Left hindlimb (tissue), 1 donor: ENCODE data around the gene SLC39A1.
"Not testable (repeated sequence)": the region's sequence is repeated elsewhere in the genome, so short reads cannot be mapped to it uniquely, and the experiment has no call there.

ENCODE experiments used
- DNase-seq: peaks from one replicate; pipeline ENCODE4 v3.0.0-alpha.2; 2018

The SLC39A1 gene

DNA sequence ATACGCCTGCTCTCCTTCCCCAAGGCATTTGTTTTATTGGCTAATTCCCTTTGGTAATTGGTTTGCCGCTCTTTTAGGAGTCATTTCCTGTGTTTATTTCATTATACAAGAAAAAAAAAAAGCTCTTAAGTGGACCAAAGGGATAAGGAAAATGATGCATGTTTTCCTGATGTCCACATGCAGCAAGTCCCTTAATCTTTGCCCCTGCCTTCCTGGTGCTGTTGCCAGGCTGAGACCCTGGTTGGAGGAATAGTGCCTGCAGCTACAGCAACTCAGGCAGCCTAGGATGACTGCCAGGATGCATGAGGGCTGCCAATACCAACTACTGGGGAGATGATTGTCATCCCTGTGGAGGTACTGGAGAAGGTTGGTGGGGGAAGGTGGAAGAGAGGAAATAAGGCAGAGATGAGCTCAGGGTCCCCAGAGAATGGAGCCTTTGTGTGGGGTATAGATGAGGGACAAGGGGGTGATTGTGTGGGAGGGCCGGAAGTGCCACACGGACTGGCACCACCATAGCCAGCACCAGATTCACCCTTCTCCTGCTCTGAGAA lies 34.5 kb downstream of the SLC39A1 start:
- DNase-seq, result peak; percentile 24

DNA sequence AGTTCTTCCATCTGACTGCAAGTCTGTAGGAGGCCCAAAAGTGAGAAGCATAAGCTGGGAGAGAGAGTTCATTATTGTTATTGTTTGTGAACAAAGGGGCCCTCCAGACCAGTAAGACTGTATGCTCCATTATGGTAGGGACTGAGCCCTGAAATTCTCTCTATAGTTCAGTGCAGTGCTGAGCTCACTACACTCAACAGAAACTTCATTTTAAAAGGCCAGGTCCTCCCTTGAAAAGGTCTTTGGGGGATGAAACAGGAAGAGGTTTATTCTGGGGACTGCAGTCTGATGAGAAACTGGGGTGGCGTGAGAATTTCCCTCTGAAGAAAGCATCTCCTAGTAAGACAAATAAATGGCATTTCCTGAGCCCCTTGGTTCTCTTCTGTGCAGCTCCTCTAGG lies 35.1 kb downstream of the SLC39A1 start:
- DNase-seq, result peak; percentile 1

DNA sequence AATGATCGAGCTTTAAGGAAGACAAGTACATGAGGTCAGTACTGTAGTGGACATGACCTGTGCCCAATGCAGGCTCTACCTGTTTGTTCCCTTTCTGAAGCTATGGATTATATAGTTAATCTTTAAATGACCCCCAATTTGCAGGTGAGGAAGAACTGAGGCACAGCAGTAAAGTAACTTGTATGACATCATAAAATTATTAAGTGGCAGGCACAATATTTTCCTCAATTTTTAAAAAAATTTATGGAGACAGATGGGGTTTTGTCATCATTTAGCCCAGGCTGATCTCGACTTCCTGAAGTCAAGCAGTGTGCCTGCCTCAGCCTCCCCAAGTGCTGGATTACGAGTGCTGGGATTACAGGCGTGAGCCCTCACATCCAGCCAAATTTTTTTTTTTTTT lies 36.9 kb downstream of the SLC39A1 start:
- DNase-seq, result no peak

DNA sequence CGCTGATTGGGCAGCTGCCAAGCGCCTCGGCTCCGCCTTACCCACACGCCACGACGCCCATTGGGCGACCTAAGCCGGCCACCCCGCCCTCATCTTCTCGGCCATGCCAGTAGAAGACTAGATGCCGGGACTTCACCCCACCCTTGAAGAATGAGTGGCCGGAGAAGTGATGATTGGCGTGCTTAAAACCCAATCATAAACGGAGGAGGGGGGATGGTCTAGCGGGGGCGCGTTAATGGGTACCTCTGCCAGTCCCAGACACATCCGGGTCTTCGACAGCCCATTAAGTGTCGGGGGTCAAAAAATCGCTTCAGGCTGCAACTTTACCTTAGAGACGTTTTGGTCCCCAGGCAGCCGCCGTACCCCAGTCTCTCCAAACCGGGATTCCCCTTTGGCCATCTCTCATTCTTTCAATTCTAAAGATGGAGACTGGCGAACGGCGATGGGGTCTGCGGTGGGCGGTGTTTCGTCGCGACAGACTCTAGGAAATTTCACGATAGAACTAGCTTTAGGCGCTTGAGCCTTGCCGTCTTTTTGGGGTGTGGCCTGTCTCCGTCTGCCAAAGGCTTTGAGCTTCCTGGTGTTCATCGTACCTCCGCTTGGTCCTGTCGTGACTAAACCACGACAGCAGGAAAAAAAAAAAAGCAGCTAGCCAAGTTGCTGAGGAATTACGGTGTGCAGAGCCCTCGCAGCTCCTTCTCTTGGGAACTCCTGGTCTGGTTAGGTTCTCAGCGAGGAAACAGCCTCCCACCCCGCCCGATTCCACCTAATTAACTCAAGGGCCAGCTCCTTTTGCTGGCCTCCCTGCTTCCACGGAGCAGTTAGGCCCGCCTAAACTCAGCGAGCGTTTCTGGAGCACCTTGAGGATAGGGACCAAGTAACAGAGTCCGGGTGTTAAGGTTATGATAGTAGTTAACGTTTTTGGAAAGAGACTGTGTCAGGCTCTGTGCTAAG lies 40.1 kb downstream of the SLC39A1 start, which contains the start of gene GATAD2B:
GATAD2B (minus strand) TSS at position 1 of the 954 bp plus-strand sequence. CDS start 94,625 bp downstream, outside the sequence.
- peak; percentile 99 for DNase-seq

DNA sequence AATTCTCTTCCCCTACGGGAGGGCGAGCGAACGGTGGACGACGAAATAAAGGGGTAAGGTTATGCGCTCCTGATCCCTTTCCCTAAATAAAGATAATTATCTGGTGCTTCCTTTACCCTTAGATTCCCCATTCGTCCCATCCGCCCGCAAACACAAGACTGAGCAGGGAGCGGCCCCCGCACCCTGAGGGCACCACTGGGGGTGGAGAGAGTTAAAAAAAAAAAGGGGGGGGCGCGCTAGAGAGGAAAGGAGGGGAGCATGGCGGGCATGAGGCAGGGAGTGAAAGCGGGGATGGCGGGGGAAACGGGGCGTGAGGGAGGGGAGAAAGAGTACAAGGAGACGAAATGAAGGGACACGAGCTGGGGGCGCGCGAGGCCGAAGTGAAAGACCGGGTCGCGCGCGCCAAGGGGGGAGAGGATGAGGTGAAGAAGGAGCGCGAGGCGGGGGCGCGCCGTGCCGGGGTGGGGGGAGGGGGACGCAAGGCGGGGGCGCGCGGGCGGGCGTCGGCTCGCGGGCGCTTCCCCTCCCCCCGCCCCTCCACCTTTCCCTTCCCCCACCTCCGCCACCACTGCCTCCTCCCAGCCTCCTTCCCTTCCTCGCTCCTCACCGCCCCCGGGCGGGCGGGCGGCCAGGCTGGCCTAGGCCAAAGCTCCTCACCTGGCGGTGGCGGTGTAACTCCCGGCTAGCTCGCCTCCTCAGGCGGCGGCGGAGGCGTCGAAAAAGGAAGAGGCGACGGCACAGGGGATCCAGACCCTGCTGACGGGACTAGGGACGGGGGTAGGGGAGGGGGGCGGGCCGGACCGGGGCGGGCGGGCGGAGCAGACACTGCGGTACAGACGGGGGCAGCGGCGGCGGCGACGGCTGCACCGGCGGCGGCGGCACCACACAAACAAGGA lies 41.0 kb downstream of the SLC39A1 start:
- DNase-seq, result peak; percentile 72

DNA sequence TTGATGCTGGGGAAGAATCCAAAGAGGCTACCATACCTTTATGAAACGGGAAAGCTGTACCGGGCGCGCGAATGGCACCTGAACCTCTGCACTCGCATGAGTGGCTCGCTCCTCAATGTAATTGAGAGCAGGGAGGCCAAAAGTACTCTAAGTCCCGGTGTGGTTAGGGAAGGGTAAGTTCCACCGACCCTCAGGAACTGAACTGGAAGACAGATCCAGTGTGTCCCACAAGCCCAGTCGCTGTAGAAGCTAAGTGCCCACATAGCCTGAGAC lies 41.6 kb downstream of the SLC39A1 start:
- DNase-seq, result no peak

DNA sequence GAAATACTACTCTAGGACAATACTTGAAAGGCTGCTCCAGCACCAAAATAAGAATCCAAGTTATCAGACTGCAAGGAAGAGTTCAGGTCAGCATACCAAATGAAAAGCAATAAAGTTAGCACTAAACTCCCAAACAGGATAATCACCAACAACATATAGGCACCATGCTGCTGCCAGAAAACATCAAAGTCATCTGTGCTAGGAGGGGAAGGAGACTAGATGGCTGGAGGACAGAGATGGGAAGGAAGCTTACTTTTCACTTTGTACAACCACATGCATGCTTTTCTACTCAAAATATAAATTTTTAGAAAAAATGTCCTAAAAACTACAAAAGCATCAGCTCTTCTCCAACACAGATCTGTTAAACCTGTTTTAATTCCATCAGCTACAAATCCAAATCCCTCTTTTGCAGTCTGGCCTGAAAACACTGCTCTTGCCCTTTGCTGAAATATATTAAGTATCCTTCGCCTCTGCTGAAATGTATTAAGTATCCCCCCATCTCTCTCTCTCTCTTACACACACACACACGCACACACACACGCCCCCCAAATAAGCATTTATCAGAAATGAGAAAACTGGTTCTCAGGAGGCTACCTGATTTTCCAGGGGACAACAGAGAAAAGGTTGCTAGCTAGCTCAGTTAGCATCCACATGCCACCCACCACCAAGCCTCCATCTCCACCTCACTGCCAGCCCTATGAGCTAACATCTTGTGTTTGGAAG lies 42.1 kb downstream of the SLC39A1 start:
- no peak for DNase-seq

DNA sequence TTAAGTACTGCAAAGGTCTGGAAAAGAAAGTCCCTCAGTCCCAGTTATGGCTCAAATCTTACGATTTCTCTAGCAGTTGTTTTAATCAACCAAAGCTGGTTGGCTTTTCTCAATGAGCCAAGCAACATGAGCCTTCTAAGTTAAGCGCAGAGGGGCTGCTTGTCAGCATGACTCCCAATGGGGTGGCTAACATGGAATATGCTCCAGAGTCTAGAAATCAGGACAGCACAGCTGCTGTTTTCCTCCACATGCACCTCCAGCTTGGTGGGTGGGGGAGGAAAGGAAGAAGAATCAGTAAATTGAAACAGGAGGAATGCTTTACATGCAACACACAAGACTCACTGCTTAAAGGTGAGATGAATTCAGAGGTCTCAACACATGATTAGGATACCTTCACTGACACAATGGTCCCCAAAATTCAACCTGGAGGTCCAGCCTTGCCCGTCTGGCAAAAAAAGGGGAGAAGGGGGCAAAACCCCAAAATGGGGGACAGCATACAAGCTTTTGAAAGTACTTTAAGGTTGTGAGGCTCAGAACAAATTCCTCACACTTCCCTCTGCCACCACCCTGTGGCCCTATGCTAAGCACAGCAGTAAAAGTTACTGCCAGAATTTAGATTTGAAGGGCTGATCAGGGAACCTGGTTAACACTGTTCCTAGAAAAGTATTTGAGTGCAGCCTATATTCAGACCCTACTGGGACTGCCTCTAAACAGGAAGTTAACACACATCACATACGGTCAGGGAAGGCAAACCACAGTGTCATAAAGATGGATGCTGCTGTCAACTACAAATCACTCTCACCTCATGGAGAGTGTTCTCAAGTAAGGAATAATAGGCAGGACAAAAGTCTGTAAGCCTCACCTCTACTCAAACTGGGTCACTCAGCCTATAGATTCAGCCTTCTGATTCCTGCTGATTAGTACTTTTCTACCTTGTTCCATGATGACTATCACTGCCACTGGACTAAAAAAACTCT lies 43.2 kb downstream of the SLC39A1 start:
- no peak for DNase-seq

DNA sequence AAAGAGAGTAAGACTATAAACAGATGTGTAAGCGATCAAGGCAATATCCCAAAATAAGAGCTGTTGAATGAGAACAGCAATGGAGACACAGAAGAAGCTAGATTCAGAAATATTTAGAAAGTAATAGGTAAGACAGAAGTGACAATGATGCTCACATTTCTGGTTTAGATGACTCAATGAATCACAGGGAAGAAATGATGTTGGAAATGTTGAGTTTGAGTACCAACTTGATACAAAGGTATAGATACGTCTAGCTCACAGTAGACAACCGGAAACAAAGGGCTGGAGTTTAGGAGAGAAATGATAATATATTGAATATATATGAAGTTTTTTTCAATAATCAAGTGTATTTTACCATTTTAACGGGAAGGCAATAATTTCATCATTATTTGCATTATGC lies 47.0 kb downstream of the SLC39A1 start:
- no peak for DNase-seq

DNA sequence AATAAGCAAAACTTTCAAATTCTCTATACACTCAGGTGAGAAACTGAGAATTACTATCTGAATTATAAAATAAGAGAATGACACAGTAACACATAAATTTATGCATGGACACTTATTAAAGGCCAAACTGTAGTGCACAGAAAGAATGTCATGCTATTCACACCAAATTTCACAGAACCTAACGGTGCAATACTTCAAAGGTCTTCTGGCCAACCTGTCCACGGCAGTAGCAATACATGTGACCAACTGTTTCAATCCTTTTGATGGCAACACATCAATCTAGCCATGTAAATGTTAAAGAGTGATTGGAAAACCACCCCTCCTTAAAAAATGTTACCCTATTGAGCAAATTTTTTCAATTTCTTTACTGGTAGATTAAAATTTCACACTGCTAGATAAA lies 51.0 kb downstream of the SLC39A1 start:
- no peak for DNase-seq

DNA sequence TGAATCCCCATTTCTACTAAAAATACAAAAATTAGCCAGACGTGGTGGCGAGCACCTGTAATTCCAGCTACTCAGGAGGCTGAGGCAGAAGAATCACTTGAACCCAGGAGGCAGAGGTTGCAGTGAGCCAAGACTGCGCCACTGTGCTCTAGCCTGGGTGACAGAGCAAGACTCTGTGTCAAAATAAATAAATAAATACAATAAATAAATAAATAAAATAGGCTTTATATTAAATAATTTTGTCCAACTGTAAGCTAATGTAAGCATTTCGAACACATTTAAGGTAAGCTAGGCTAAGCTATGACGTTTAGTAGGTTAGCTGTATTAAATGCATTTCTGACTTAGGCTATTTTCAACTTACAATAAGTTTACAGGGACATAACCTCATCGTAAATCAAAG lies 52.8 kb downstream of the SLC39A1 start:
- not testable (repeated sequence) for DNase-seq
